Measurements from ENCODE around the gene FMN1. TPM values are rescaled to one million over a fixed set of nuclear protein-coding genes. Genes with fewer than 3 reads are reported as not detected.

Gene FMN1
- total and polyA plus RNA-seq, 2 of the 8 experiments (the other 6 are each of a cell fraction or from before 2014, with no cell fraction given), result 0.27 to 3.7 TPM

DNA sequence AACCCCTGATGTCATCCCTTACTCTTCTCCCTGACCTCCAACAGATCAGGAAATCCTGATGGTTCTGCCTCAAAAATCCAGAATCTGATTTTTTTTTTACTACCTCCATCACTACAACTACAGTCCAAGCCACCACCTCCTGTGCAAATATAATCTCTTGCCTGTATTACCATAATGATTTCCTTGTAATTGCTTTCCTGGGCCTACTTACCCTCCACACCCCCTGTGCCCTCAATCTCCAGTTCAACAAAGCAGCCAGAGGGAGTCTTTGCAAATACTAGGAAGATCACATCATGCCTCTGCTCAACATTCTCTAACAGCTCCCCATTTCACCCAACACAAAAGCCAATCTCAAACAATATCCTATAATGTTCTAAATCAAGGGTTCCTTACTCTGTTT lies 159.9 kb downstream of the FMN1 start:
- H3K4me3 ChIP-seq (ENCODE audit: extremely low read depth in 1 of 4, insufficient read depth in 2 of 4, low read depth in 3 of 4, low read length in 4 of 4), result no peak overlapping the region
- POLR2A ChIA-PET (ENCODE audit: partially characterized antibody), result interaction anchor here (1.1 kb wide), 1 partner anchor 32 kb away, joined by 3 read pairs; no protein-coding TSS in a partner anchor
- H3K9ac ChIP-seq (replicated peaks in 1 of 4; ENCODE audit: extremely low read depth in 1 of 4, low read depth in 3 of 4, low read length in 3 of 4), result no peak overlapping the region
- no peak overlapping the region for H3K18ac ChIP-seq (ENCODE audit: extremely low read depth, low read length)
- FAIRE-seq (no peak), DNase-seq (ENCODE audit: low read depth in 1 of 2, low spot score in 2 of 2) (no peak)
- H3K4me1 ChIP-seq (replicated peaks in 1 of 4; ENCODE audit: control insufficient read depth in 3 of 4, insufficient read depth in 4 of 4, low read length in 3 of 4), result no peaks in the 10 kb centered on the region
- no peak overlapping the region for H4K5ac ChIP-seq (ENCODE audit: insufficient read length, low read depth, low read length)
- no peak overlapping the region for H3K14ac ChIP-seq (ENCODE audit: insufficient read length)
- no peaks in the 10 kb centered on the region for H3K23me2 ChIP-seq (ENCODE audit: low read depth, low read length)
- no peak overlapping the region for H2BK15ac ChIP-seq (ENCODE audit: low read length)
- no peak overlapping the region for H2BK5ac ChIP-seq (ENCODE audit: low read depth, low read length)
- CTCF ChIA-PET (ENCODE audit: partially characterized antibody), result interaction anchor here (0.7 to 2.0 kb wide), 4 partner anchors 10 to 98 kb away, joined by 3 to 6 read pairs (median 4); no protein-coding TSS in a partner anchor
- no peak overlapping the region for H2BK20ac ChIP-seq (ENCODE audit: low read length)
- no peak overlapping the region for H3K4me2 ChIP-seq (ENCODE audit: insufficient read depth in 1 of 2, low read depth in 2 of 2, low read length in 2 of 2)
- no peak overlapping the region for H2AK5ac ChIP-seq (ENCODE audit: low read depth, low read length)
- H2AFZ ChIP-seq (ENCODE audit: low read length), result no peak overlapping the region
- H3K79me2 ChIP-seq (ENCODE audit: control insufficient read depth in 1 of 2, insufficient read depth in 2 of 2, low read length in 2 of 2), result no peaks in the 10 kb centered on the region
- no peak overlapping the region for H3K27ac ChIP-seq (ENCODE audit: low read depth, low read length)
- no peaks in the 10 kb centered on the region for H3K27me3 ChIP-seq (replicated peaks in 1 of 4; ENCODE audit: control insufficient read depth in 3 of 4, extremely low read depth in 1 of 4, insufficient read depth in 3 of 4, low read length in 3 of 4)
- no peak overlapping the region for H2BK12ac ChIP-seq (ENCODE audit: low read depth, low read length)
- no peak overlapping the region for H3K56ac ChIP-seq (replicated peaks; ENCODE audit: insufficient read length, low read depth, low read length)
- H4K20me1 ChIP-seq (replicated peaks in 1 of 2; ENCODE audit: control insufficient read depth in 1 of 2, insufficient read depth in 2 of 2, low read length in 2 of 2), result no peaks in the 10 kb centered on the region
- H3K9me3 ChIP-seq (ENCODE audit: insufficient read depth in 2 of 2, low read depth in 1 of 2, low read length in 1 of 2), result no peaks in the 10 kb centered on the region
- no peaks in the 10 kb centered on the region for H3K36me3 ChIP-seq (ENCODE audit: control insufficient read depth in 2 of 4, insufficient read depth in 4 of 4, low read length in 3 of 4)
- H3K79me1 ChIP-seq (ENCODE audit: low read depth, low read length), result no peaks in the 10 kb centered on the region
- no peak overlapping the region for H4K8ac ChIP-seq (ENCODE audit: extremely low read depth, insufficient read depth, low read length)
- no peak overlapping the region for H2BK120ac ChIP-seq (replicated peaks; ENCODE audit: low read depth, low read length)
- no peak overlapping the region for H3K4ac ChIP-seq (replicated peaks; ENCODE audit: insufficient read length, low read depth, low read length)
- no peak overlapping the region for H4K91ac ChIP-seq (replicated peaks; ENCODE audit: insufficient read length, low read length)
- H3K23ac ChIP-seq (ENCODE audit: insufficient read length), result no peak overlapping the region
- TF ChIP-seq YY1 (IDR thresholded peaks at IDR 0.05; ENCODE audit: low read depth, low read length) (no peak), SUZ12 (IDR thresholded peaks at IDR 0.05; ENCODE audit: low read length) (no peak), POLR2AphosphoS5 (IDR thresholded peaks at IDR 0.05; ENCODE audit: low read depth, low read length) (no peak), NANOG (IDR thresholded peaks at IDR 0.05; ENCODE audit: insufficient read depth, low read depth, low read length, poor library complexity, severe bottlenecking) (no peak), RXRA (IDR thresholded peaks at IDR 0.05; ENCODE audit: insufficient read depth, low read depth, low read length) (no peak), CBX5 (IDR thresholded peaks at IDR 0.05; ENCODE audit: low read depth, low read length) (no peak), JUND (IDR thresholded peaks at IDR 0.05; ENCODE audit: low read length) (no peak), CHD1 (IDR thresholded peaks at IDR 0.05; ENCODE audit: low read depth, low read length) (no peak), HDAC6 (IDR thresholded peaks at IDR 0.05; ENCODE audit: low read depth, low read length) (no peak), MAFK (IDR thresholded peaks at IDR 0.05; ENCODE audit: low read depth, low read length) (no peak), GTF2F1 (IDR thresholded peaks at IDR 0.05; ENCODE audit: borderline replicate concordance, low read depth, low read length) (no peak), CEBPB (IDR thresholded peaks at IDR 0.05; ENCODE audit: low read depth, low read length) (no peak), SIN3A (conservative IDR thresholded peaks at IDR 0.05 in 1 of 2, IDR thresholded peaks at IDR 0.05 in 1 of 2; ENCODE audit: low read depth in 1 of 2, low read length in 2 of 2) (no peak), TAF7 (optimal IDR thresholded peaks at IDR 0.05; ENCODE audit: borderline replicate concordance, low read depth, low read length) (no peak)
- TF ChIP-seq, protein P1, sequence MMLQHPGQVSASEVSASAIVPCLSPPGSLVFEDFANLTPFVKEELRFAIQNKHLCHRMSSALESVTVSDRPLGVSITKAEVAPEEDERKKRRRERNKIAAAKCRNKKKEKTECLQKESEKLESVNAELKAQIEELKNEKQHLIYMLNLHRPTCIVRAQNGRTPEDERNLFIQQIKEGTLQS (IDR thresholded peaks at IDR 0.05; ENCODE audit: insufficient read depth, low read depth, low read length), result no peak
